GM23248 (cell line): ENCODE results near the gene TENM3.

Source experiments
- EZH2 ChIP-seq: fragments of 200-600 bp; sonication (generic); IDR thresholded peaks from 2 replicates; pipeline ENCODE4 v1.6.1; 2018; ENCODE audit warnings: antibody characterized with exemption, mild to moderate bottlenecking; ENCODE audit not compliant: insufficient read depth, poor library complexity, severe bottlenecking
- EZH2phosphoT487 ChIP-seq: fragments of 200-600 bp; sonication (generic); IDR thresholded peaks from 2 replicates; pipeline ENCODE4 v1.6.1; 2018; ENCODE audit warnings: antibody characterized with exemption, moderate library complexity, mild to moderate bottlenecking, low read depth; ENCODE audit not compliant: insufficient read depth

GRCh38 chr4:182502064-182502463 is 258.9 kb downstream of the TENM3 start:
- no peak for TF ChIP-seq EZH2phosphoT487
- no peak for TF ChIP-seq EZH2
